ENCODE data around the gene SPATA22.
"Not testable (repeated sequence)": the region's sequence is repeated elsewhere in the genome, so short reads cannot be mapped to it uniquely, and the experiment has no call there.

Gene SPATA22, protein sequence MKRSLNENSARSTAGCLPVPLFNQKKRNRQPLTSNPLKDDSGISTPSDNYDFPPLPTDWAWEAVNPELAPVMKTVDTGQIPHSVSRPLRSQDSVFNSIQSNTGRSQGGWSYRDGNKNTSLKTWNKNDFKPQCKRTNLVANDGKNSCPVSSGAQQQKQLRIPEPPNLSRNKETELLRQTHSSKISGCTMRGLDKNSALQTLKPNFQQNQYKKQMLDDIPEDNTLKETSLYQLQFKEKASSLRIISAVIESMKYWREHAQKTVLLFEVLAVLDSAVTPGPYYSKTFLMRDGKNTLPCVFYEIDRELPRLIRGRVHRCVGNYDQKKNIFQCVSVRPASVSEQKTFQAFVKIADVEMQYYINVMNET

DNA sequence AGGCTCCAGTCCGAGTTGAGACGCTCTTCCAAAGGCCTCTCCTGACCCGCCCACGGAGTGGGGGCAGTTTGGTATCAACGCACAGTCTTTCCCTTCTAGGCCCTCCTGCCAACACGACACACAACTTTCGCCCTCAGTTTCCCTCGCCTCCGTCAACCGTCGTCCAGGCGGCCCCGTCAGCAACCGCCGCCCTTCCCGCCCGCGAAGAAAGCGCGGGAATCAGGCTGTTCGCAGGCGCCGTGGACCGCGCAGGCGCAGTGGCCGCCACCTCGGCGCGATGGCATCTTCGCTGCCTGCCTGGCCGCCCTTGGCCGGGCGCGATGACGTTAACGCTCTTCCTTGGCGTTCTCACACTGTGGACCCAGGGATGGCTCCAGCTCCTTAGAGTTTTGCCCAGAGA lies at the start of gene SPATA22:
SPATA22 (minus strand) TSS at position 221 of the 400 bp plus-strand sequence. CDS start 2,494 bp downstream, outside the sequence.
- Histone ChIP-seq H3K9ac (ENCODE audit: low read length) (no peak within 1 kb of the TSS), H3K4me1 (ENCODE audit: insufficient read depth, low read length) (peaks cover 10% of the 10 kb centered on the region), H3K27ac (ENCODE audit: low read depth, low read length) (no peak within 1 kb of the TSS), H3K9me3 (ENCODE audit: low read length) (no peaks in the 10 kb centered on the region), H3K27me3 (ENCODE audit: control insufficient read depth in 1 of 2, insufficient read depth in 2 of 2, low read length in 2 of 2) (no peaks in the 10 kb centered on the region), H3K36me3 (ENCODE audit: insufficient read depth, low read length) (no peaks in the 10 kb centered on the region), H3K4me3 (ENCODE audit: low read depth in 1 of 2, low read length in 2 of 2) (no peak within 1 kb of the TSS)

DNA sequence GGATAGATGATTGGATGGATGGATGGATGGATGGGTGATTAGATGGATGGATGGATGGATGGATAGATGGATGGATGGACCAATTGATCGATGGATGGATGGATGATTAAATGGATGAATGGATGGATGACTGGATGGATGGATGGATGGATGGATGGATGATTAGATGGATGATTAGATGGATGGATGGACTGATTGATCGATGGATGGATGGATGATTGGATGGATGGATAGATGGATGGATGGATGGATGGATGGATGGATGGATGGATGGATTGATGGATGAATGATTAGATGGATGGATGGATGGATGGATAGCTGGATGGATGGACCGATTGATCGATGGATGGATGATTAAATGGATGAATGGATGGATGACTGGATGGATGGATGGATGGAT lies 47.9 kb upstream of the SPATA22 start:
- not testable (repeated sequence) for H3K4me3 ChIP-seq (ENCODE audit: low read depth in 1 of 2, low read length in 2 of 2); H3K4me1 ChIP-seq (ENCODE audit: insufficient read depth, low read length); H3K9ac ChIP-seq (ENCODE audit: low read length); H3K36me3 ChIP-seq (ENCODE audit: insufficient read depth, low read length); H3K27me3 ChIP-seq (ENCODE audit: control insufficient read depth in 1 of 2, insufficient read depth in 2 of 2, low read length in 2 of 2); H3K27ac ChIP-seq (ENCODE audit: low read depth, low read length); H3K9me3 ChIP-seq (ENCODE audit: low read length)

DNA sequence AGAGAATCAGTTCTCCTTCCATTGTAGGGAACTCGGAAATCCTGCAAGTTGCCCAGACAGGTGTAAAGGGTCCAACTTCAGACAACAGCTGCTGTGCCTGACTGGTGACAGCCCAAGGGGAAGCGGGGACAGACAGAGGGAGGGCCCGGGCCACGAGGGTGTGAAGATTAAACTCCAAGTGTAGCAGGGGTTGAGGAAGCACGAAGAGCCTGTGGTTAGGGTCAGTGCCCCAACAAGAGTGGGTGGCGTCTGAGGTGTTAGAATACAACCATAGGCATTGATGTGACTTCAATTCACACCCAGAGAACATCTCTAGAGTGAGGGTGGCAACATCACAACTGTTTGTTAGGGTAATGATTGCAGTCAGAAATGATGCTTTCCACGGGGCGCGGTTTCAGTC lies 43.3 kb upstream of the SPATA22 start:
- Histone ChIP-seq H3K4me1 (ENCODE audit: insufficient read depth, low read length) (peaks cover 6% of the 10 kb centered on the region), H3K4me3 (ENCODE audit: low read depth in 1 of 2, low read length in 2 of 2) (no peak overlapping the region), H3K27me3 (ENCODE audit: control insufficient read depth in 1 of 2, insufficient read depth in 2 of 2, low read length in 2 of 2) (no peaks in the 10 kb centered on the region), H3K9ac (ENCODE audit: low read length) (no peak overlapping the region), H3K27ac (ENCODE audit: low read depth, low read length) (no peak overlapping the region), H3K9me3 (ENCODE audit: low read length) (no peaks in the 10 kb centered on the region), H3K36me3 (ENCODE audit: insufficient read depth, low read length) (no peaks in the 10 kb centered on the region)

DNA sequence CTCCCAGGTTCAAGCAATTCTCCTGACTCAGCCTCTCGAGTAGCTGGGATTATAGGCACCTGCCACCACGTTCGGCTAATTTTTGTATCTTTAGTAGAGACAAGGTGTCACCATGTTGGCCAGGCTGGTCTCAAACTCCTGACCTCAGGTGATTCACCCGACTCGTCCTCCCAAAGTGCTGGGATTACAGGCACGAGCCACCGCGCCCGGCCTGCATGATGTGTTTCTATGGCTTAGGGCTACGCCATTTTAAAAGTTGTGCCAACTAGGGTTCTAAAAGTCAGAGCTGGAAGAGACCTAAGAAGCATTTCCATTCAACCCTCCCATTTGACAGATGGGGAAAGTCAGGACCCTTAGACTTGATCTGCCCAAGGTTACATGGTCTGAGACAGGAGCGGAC lies 42.5 kb upstream of the SPATA22 start:
- not testable (repeated sequence) for H3K27ac ChIP-seq (ENCODE audit: low read depth, low read length); H3K9ac ChIP-seq (ENCODE audit: low read length); H3K4me3 ChIP-seq (ENCODE audit: low read depth in 1 of 2, low read length in 2 of 2)

DNA sequence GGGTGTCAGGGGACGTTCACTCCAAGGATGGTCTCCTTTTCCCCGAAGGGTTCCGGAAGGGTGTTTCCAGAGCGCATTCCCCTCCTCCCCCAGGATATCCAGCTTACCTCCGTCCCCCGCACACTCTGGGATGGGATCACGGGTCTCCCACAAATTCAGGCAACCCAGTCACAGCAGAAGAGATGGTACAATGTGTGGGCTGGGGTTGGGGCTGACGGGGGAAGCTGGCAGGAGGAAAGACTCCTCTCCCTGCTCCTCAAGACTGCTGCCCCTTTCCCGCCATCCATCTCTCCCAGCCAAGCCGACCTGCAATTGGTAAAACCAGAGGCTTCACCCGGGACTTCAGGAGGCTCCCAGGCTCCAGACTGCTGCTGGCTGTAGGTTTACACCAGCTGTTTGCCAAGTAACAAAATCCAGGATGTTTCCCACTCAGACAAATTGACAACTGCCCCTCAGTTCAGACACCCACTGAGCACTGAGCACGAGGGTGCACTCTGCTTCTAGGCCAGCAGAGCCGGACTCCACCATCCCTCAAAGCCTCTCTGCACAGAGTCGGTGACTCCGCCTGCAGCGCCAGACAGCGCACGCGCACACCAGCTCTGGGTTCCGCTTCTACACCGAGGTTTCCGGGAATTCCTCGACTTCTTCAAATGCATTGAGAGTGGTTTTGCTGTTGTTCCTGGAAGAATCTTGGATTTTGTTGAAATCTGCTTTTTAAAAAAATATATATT lies 41.9 kb upstream of the SPATA22 start:
- H3K27ac ChIP-seq (ENCODE audit: low read depth, low read length), result no peak overlapping the region
- H3K36me3 ChIP-seq (ENCODE audit: insufficient read depth, low read length), result no peaks in the 10 kb centered on the region
- H3K27me3 ChIP-seq (ENCODE audit: control insufficient read depth in 1 of 2, insufficient read depth in 2 of 2, low read length in 2 of 2), result no peaks in the 10 kb centered on the region
- no peaks in the 10 kb centered on the region for H3K9me3 ChIP-seq (ENCODE audit: low read length)
- peaks cover 6% of the 10 kb centered on the region for H3K4me1 ChIP-seq (ENCODE audit: insufficient read depth, low read length)
- no peak overlapping the region for H3K9ac ChIP-seq (ENCODE audit: low read length)
- H3K4me3 ChIP-seq (ENCODE audit: low read depth in 1 of 2, low read length in 2 of 2), result no peak overlapping the region

More for the DNA sequence above, 42.5 kb upstream of the SPATA22 start:
- not testable (repeated sequence) for H3K36me3 ChIP-seq (ENCODE audit: insufficient read depth, low read length); H3K4me1 ChIP-seq (ENCODE audit: insufficient read depth, low read length); H3K27me3 ChIP-seq (ENCODE audit: control insufficient read depth in 1 of 2, insufficient read depth in 2 of 2, low read length in 2 of 2); H3K9me3 ChIP-seq (ENCODE audit: low read length)

DNA sequence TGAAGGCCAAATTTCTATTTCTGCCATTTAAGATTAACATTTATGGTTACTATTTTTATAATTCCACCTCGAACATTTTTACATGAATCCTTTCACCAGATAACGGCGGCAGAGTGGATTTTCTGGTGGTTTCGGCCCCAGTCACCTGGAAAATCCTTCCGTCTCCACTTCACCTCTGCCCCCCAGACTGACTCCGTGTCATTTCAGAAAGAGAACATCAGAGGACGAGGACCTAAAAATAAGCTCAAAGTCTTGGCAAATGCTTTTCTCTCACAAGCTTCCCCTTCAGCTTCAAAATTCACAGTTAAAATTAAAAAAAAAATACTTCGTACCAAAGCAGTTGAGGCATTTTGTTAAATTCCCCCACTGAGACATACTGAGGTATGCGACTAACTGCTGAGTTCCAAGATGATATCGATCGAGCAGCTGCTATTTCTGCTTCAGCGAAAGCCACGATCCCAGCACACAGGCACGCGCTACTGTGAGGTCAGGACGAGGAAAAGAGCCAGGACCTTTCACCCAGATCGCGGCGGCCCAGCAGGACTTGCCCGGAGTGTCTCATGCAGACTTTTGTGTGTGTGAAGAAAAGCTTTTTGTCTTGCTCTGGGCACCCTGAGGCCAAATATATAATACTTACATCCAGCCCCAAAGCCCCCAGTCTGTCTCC lies 41.0 kb upstream of the SPATA22 start:
- Histone ChIP-seq H3K27me3 (ENCODE audit: control insufficient read depth in 1 of 2, insufficient read depth in 2 of 2, low read length in 2 of 2) (no peaks in the 10 kb centered on the region), H3K36me3 (ENCODE audit: insufficient read depth, low read length) (no peaks in the 10 kb centered on the region), H3K4me3 (ENCODE audit: low read depth in 1 of 2, low read length in 2 of 2) (no peak overlapping the region), H3K9ac (ENCODE audit: low read length) (no peak overlapping the region), H3K4me1 (ENCODE audit: insufficient read depth, low read length) (peaks cover 6% of the 10 kb centered on the region), H3K27ac (ENCODE audit: low read depth, low read length) (peak overlapping the region; percentile 7), H3K9me3 (ENCODE audit: low read length) (no peaks in the 10 kb centered on the region)

DNA sequence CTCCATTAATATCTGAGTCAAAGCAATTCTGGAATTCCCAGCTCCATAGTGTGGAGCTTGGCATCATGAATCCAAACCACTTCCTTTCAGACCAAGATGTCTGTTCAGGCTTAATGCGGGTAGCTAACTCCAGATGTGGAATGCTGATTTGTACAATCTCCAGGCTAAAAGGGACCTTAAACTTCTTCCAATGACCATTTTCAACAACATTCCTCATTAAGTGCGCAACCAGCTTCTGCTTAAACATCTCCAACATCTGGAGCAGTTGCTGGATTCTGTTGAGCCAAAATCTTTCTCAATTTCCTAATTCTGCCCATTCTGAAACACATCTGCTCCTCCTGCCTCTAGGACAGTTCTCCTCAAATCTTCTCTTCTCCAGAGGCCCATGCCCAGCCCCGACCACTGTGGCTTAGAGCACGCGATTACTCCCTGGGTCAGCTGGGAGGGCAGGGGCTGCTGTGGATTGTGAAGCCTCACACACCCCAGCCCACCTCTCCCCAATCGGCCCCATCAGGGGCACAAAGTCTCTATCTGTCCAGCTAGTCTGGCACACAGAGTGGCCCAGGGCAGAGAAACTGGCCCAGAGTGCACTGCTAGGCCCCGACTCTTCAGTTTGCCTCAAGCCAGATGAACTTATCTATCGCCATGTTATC lies 40.4 kb upstream of the SPATA22 start:
- Histone ChIP-seq H3K9ac (ENCODE audit: low read length) (no peak overlapping the region), H3K4me1 (ENCODE audit: insufficient read depth, low read length) (peaks cover 6% of the 10 kb centered on the region), H3K9me3 (ENCODE audit: low read length) (no peaks in the 10 kb centered on the region), H3K27ac (ENCODE audit: low read depth, low read length) (no peak overlapping the region), H3K4me3 (ENCODE audit: low read depth in 1 of 2, low read length in 2 of 2) (no peak overlapping the region), H3K27me3 (ENCODE audit: control insufficient read depth in 1 of 2, insufficient read depth in 2 of 2, low read length in 2 of 2) (no peaks in the 10 kb centered on the region), H3K36me3 (ENCODE audit: insufficient read depth, low read length) (no peaks in the 10 kb centered on the region)

DNA sequence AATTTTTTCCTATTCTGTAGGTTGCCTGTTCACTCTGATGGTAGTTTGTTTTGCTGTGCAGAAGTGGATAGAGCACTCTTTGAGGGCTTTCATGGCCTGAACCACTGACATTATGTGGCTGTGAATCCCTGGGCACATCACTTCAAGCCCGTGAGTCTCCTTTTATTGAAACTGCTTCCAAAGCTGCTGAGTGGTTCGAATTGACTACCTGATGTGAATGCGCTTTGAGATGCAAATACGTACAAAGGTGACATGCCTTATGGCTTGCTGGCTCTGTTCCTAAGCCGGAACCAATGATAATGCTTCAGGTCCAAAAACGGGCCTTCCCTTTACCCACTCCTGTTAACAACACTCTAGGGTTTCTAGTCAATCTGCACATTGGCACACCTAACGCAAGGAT lies 38.5 kb upstream of the SPATA22 start:
- no peaks in the 10 kb centered on the region for H3K36me3 ChIP-seq (ENCODE audit: insufficient read depth, low read length)
- H3K4me1 ChIP-seq (ENCODE audit: insufficient read depth, low read length), result peaks cover 6% of the 10 kb centered on the region
- no peaks in the 10 kb centered on the region for H3K9me3 ChIP-seq (ENCODE audit: low read length)
- no peaks in the 10 kb centered on the region for H3K27me3 ChIP-seq (ENCODE audit: control insufficient read depth in 1 of 2, insufficient read depth in 2 of 2, low read length in 2 of 2)
- no peak overlapping the region for H3K4me3 ChIP-seq (ENCODE audit: low read depth in 1 of 2, low read length in 2 of 2)
- no peak overlapping the region for H3K27ac ChIP-seq (ENCODE audit: low read depth, low read length)
- no peak overlapping the region for H3K9ac ChIP-seq (ENCODE audit: low read length)

DNA sequence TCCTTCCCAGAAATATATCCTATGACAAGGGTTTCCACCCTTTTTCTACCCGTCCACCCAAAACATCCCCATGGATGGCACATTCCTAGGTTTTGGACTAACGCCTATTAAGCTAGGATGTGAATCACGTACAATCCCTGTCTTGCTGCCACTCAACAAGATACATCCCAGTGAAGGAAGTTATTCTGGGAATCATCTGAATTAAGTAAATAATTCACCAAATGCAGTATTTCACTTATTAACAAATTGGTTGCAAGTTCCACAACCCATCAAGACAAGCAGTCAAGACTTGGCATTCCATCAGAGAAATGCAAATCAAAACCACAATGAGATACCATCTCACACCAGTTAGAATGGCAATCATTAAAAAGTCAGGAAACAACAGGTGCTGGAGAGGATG lies 36.2 kb upstream of the SPATA22 start:
- no peaks in the 10 kb centered on the region for H3K36me3 ChIP-seq (ENCODE audit: insufficient read depth, low read length)
- H3K9me3 ChIP-seq (ENCODE audit: low read length), result no peaks in the 10 kb centered on the region
- H3K9ac ChIP-seq (ENCODE audit: low read length), result no peak overlapping the region
- no peak overlapping the region for H3K27ac ChIP-seq (ENCODE audit: low read depth, low read length)
- H3K27me3 ChIP-seq (ENCODE audit: control insufficient read depth in 1 of 2, insufficient read depth in 2 of 2, low read length in 2 of 2), result no peaks in the 10 kb centered on the region
- no peak overlapping the region for H3K4me3 ChIP-seq (ENCODE audit: low read depth in 1 of 2, low read length in 2 of 2)
- H3K4me1 ChIP-seq (ENCODE audit: insufficient read depth, low read length), result no peaks in the 10 kb centered on the region

DNA sequence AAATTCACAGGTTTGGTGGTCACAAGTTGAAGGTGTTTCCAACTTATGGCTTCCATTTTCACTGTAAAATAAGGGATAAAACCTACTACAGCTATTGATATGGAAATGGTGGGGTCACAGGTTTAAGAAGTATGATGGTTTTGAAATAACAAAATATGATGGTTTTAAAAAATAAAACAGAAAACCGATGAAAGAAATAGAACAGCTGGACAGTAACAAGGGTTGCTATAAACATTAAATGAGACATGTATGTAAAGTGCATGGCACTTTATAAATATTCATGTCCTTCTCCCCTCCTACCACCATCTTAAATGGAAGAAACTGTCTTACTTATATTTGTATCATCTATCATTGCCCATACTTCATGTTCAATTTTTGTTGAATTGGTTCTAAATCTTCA lies 35.5 kb upstream of the SPATA22 start:
- no peak overlapping the region for H3K27ac ChIP-seq (ENCODE audit: low read depth, low read length)
- no peaks in the 10 kb centered on the region for H3K36me3 ChIP-seq (ENCODE audit: insufficient read depth, low read length)
- no peaks in the 10 kb centered on the region for H3K27me3 ChIP-seq (ENCODE audit: control insufficient read depth in 1 of 2, insufficient read depth in 2 of 2, low read length in 2 of 2)
- H3K4me1 ChIP-seq (ENCODE audit: insufficient read depth, low read length), result no peaks in the 10 kb centered on the region
- no peak overlapping the region for H3K9ac ChIP-seq (ENCODE audit: low read length)
- no peaks in the 10 kb centered on the region for H3K9me3 ChIP-seq (ENCODE audit: low read length)
- H3K4me3 ChIP-seq (ENCODE audit: low read depth in 1 of 2, low read length in 2 of 2), result no peak overlapping the region

DNA sequence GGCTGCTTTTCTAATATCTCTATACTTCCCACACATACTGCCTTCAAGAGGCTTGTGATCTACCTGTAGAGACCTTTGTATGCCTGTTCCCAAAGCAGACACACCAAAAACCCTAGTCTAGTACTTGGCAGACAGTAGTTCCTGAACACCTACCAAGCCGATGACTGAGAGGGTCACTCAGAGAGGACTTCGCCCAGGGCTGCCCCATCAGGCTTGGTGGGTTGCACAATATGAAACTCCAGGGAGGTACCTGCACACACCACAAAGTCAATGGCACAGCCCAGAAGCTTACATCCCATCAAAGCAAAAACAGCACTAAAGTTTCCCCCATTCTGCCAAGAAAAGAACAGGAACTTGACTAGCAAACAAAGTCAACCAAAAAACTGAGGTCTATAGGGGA lies 34.4 kb upstream of the SPATA22 start:
- Histone ChIP-seq H3K4me1 (ENCODE audit: insufficient read depth, low read length) (no peaks in the 10 kb centered on the region), H3K36me3 (ENCODE audit: insufficient read depth, low read length) (no peaks in the 10 kb centered on the region), H3K9me3 (ENCODE audit: low read length) (no peaks in the 10 kb centered on the region), H3K27me3 (ENCODE audit: control insufficient read depth in 1 of 2, insufficient read depth in 2 of 2, low read length in 2 of 2) (no peaks in the 10 kb centered on the region), H3K27ac (ENCODE audit: low read depth, low read length) (no peak overlapping the region), H3K9ac (ENCODE audit: low read length) (no peak overlapping the region), H3K4me3 (ENCODE audit: low read depth in 1 of 2, low read length in 2 of 2) (no peak overlapping the region)
